ENCODE results near the gene LTC4S. TPM values are rescaled to one million over a fixed set of nuclear protein-coding genes. Genes with fewer than 3 reads are reported as not detected.

Gene LTC4S
- polyA plus RNA-seq, 3 donors, result 0.65 to 2.1 (median 0.69) TPM

DNA sequence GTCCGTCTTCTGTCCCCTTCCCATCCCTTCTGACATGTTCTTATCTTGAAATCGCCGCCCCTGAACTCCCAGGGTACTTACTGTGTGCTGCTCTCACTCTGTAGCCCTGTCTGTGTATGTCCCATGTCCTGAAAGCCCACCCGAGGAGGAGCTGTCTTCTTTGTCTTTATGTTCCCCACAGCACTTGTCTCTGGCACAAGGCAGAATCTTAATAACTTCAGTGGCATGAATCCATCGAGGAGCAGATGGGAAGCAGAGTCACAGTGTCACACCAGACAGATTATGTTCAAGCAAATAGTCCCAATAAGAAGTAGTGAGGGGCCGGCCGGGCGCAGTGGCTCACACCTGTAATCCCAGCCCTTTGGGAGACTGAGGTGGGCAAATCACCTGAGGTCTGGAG, 29.7 kb upstream of the LTC4S start:
- Histone ChIP-seq H3K4me3 (replicated peaks in 1 of 3; ENCODE audit: low read depth in 2 of 3, low read length in 3 of 3) (no peak overlapping the region), H3K36me3 (replicated peaks in 1 of 2; ENCODE audit: control insufficient read depth in 1 of 2, insufficient read depth in 2 of 2, low read length in 2 of 2) (peaks cover 12 to 22% of the 10 kb centered on the region in 2 donors), H3K9me3 (replicated peaks in 1 of 2; ENCODE audit: control insufficient read depth in 1 of 2, insufficient read depth in 1 of 2, low read length in 2 of 2) (no peaks in the 10 kb centered on the region), H2AFZ (ENCODE audit: insufficient read depth, low read depth, low read length, poor library complexity, severe bottlenecking) (no peak overlapping the region), H3K9ac (ENCODE audit: insufficient read depth, low read length, poor library complexity, severe bottlenecking) (no peak overlapping the region), H3K79me2 (ENCODE audit: insufficient read depth, low read length) (peaks cover 95% of the 10 kb centered on the region), H3K4me1 (ENCODE audit: control insufficient read depth in 1 of 2, insufficient read depth in 2 of 2, low read length in 2 of 2) (peaks cover 94 to 98% of the 10 kb centered on the region in 2 donors), H3K4me2 (replicated peaks; ENCODE audit: extremely low read depth, low read length, poor library complexity, severe bottlenecking) (no peak overlapping the region), H3K27ac (ENCODE audit: low read depth in 1 of 2, low read length in 2 of 2) (peak overlapping the region in 1 of 2 donors; percentile 60), H4K20me1 (ENCODE audit: insufficient read depth, low read length) (peaks cover 98% of the 10 kb centered on the region), H3K27me3 (ENCODE audit: control insufficient read depth in 2 of 2, insufficient read depth in 2 of 2, low read length in 2 of 2) (no peaks in the 10 kb centered on the region)
- Mint-ChIP-seq H3K4me1 (peaks cover 96% of the 10 kb centered on the region), H3K9me3 (no peaks in the 10 kb centered on the region), H3K36me3 (peaks cover 29 to 37% of the 10 kb centered on the region in 2 donors), H3K4me3 (no peak overlapping the region), H3K27ac (peak overlapping the region in 4 of 7 donors; percentile 14 to 85 (median 69)), H3K27me3 (ENCODE audit: low read depth in 3 of 3) (peaks cover 0 to 6% (median 0%) of the 10 kb centered on the region in 3 donors)
- DNase-seq, result no peak
- WGBS (ENCODE audit: insufficient coverage), result 90% methylated on average over 2 of the region's 8 CpGs
- TF ChIP-seq, protein P1, sequence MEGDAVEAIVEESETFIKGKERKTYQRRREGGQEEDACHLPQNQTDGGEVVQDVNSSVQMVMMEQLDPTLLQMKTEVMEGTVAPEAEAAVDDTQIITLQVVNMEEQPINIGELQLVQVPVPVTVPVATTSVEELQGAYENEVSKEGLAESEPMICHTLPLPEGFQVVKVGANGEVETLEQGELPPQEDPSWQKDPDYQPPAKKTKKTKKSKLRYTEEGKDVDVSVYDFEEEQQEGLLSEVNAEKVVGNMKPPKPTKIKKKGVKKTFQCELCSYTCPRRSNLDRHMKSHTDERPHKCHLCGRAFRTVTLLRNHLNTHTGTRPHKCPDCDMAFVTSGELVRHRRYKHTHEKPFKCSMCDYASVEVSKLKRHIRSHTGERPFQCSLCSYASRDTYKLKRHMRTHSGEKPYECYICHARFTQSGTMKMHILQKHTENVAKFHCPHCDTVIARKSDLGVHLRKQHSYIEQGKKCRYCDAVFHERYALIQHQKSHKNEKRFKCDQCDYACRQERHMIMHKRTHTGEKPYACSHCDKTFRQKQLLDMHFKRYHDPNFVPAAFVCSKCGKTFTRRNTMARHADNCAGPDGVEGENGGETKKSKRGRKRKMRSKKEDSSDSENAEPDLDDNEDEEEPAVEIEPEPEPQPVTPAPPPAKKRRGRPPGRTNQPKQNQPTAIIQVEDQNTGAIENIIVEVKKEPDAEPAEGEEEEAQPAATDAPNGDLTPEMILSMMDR (IDR thresholded peaks at IDR 0.05), result no peak
- intact Hi-C loops (cut with micrococcal nuclease), result loop anchor here in 1 of 2 donors (2.0 kb wide), 1 partner anchor 33 kb away; no protein-coding TSS in a partner anchor

DNA sequence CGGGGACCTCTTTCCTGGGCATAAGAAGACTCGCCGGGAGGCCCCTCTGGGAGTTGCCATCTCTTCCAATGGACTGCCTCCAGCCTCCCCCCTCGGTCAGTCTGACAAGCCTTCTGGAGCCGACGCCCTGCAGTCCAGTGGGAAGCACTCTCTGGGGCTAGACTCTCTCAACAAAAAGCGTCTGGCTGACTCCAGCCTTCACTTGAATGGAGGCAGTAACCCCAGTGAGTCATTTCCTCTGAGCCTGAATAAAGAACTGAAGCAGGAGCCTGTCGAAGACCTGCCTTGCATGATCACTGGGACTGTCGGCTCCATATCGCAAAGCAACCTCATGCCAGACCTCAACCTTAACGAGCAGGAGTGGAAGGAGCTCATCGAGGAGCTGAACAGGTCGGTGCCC, 28.4 kb upstream of the LTC4S start:
- peaks cover 12 to 36% of the 10 kb centered on the region in 2 donors for H3K36me3 ChIP-seq (replicated peaks in 1 of 2; ENCODE audit: control insufficient read depth in 1 of 2, insufficient read depth in 2 of 2, low read length in 2 of 2)
- DNase-seq, result peak; percentile 64 to 81 (median 76)
- H2AFZ ChIP-seq (ENCODE audit: insufficient read depth, low read depth, low read length, poor library complexity, severe bottlenecking), result no peak overlapping the region
- H3K4me3 Mint-ChIP-seq, result peak overlapping the region; percentile 57 to 67
- H3K9me3 ChIP-seq (replicated peaks in 1 of 2; ENCODE audit: control insufficient read depth in 1 of 2, insufficient read depth in 1 of 2, low read length in 2 of 2), result no peaks in the 10 kb centered on the region
- no peaks in the 10 kb centered on the region for H3K27me3 ChIP-seq (ENCODE audit: control insufficient read depth in 2 of 2, insufficient read depth in 2 of 2, low read length in 2 of 2)
- peak overlapping the region; percentile 76 to 92 (median 90) for H3K27ac Mint-ChIP-seq
- no peaks in the 10 kb centered on the region for H3K9me3 Mint-ChIP-seq
- peak overlapping the region; percentile 43 to 63 for H3K27ac ChIP-seq (ENCODE audit: low read depth in 1 of 2, low read length in 2 of 2)
- WGBS (ENCODE audit: insufficient coverage), result 20% methylated on average over 11 of the region's 13 CpGs
- H3K36me3 Mint-ChIP-seq, result peaks cover 38 to 50% of the 10 kb centered on the region in 2 donors
- H3K9ac ChIP-seq (ENCODE audit: insufficient read depth, low read length, poor library complexity, severe bottlenecking), result no peak overlapping the region
- intact Hi-C loops (cut with micrococcal nuclease), result loop anchor here in 1 of 2 donors (2.0 kb wide), 1 partner anchor 31 kb away; no protein-coding TSS in a partner anchor
- peaks cover 93 to 98% of the 10 kb centered on the region in 2 donors for H3K4me1 ChIP-seq (ENCODE audit: control insufficient read depth in 1 of 2, insufficient read depth in 2 of 2, low read length in 2 of 2)
- H4K20me1 ChIP-seq (ENCODE audit: insufficient read depth, low read length), result peaks cover 98% of the 10 kb centered on the region
- H3K79me2 ChIP-seq (ENCODE audit: insufficient read depth, low read length), result peaks cover 95% of the 10 kb centered on the region
- H3K4me1 Mint-ChIP-seq, result peaks cover 96% of the 10 kb centered on the region
- peak overlapping the region; percentile 53 for H3K4me2 ChIP-seq (replicated peaks; ENCODE audit: extremely low read depth, low read length, poor library complexity, severe bottlenecking)
- H3K27me3 Mint-ChIP-seq (ENCODE audit: low read depth in 3 of 3), result peaks cover 0 to 4% (median 0%) of the 10 kb centered on the region in 3 donors
- TF ChIP-seq, protein P1 (IDR thresholded peaks at IDR 0.05), result no peak
- no peak overlapping the region for H3K4me3 ChIP-seq (replicated peaks in 1 of 3; ENCODE audit: low read depth in 2 of 3, low read length in 3 of 3)
